Kidney epithelial cell (primary cell): ENCODE results near the gene SLC5A1. TPM values are rescaled to one million over a fixed set of nuclear protein-coding genes. Genes with fewer than 3 reads are reported as not detected.

Experiments used
- DNase-seq: peaks from one replicate; pipeline ENCODE4 v3.0.0-alpha.2; 2010; ENCODE audit warnings: low read depth
- H3K27me3 ChIP-seq: 2 replicates; pipeline ENCODE4 v1.6.0; 2011; ENCODE audit warnings: low read length; ENCODE audit not compliant: control insufficient read depth, insufficient read depth
- H3K36me3 ChIP-seq: 2 replicates; pipeline ENCODE4 v1.5.1; 2011; ENCODE audit warnings: low read length; ENCODE audit not compliant: control insufficient read depth, insufficient read depth
- H3K4me3 ChIP-seq: 2 replicates; pipeline ENCODE4 v1.5.1; 2011; ENCODE audit warnings: low read depth, mild to moderate bottlenecking, control low read depth, low read length
- CTCF ChIP-seq: IDR thresholded peaks from 2 replicates; pipeline ENCODE4 v1.5.1; 2011; ENCODE audit warnings: mild to moderate bottlenecking, moderate library complexity, low read length, control low read depth, inconsistent platforms; ENCODE audit not compliant: insufficient read depth, poor library complexity, severe bottlenecking
- total RNA-seq: library from RNA; depleted of rRNA; stranded (reverse); fragments of >200 nt; gene quantifications from 2 replicates; pipeline ENCODE4 v1.2.3, GENCODE V29; 2015

SLC5A1 gene
- total RNA-seq, 1 donor from 2014 or later: 0.38 TPM

- no peak for TF ChIP-seq CTCF
- no peak overlapping the region for H3K4me3 ChIP-seq
- peaks cover 20% of the 10 kb centered on the region for H3K27me3 ChIP-seq
- no peak for DNase-seq
- no peaks in the 10 kb centered on the region for H3K36me3 ChIP-seq
Observed at GRCh38 chr22:32043391-32043790, 330 bp downstream of the SLC5A1 start.

GRCh38 chr22:32044477-32044876, 1.4 kb downstream of the SLC5A1 start:
- Histone ChIP-seq H3K27me3 (peaks cover 20% of the 10 kb centered on the region), H3K36me3 (no peaks in the 10 kb centered on the region)
- no peak for TF ChIP-seq CTCF

GRCh38 chr22:32044913-32045312, 1.9 kb downstream of the SLC5A1 start:
- no peak overlapping the region for H3K4me3 ChIP-seq
- TF ChIP-seq CTCF: no peak
- no peaks in the 10 kb centered on the region for H3K36me3 ChIP-seq
- H3K27me3 ChIP-seq: peaks cover 20% of the 10 kb centered on the region
- DNase-seq: no peak

More at GRCh38 chr22:32044477-32044876, 1.4 kb downstream of the SLC5A1 start:
- DNase-seq: no peak
- no peak overlapping the region for H3K4me3 ChIP-seq

GRCh38 chr22:32048069-32048468, 5.0 kb downstream of the SLC5A1 start:
- Histone ChIP-seq H3K4me3 (no peak overlapping the region), H3K36me3 (no peaks in the 10 kb centered on the region), H3K27me3 (peaks cover 8% of the 10 kb centered on the region)
- DNase-seq: no peak
- TF ChIP-seq CTCF: no peak

GRCh38 chr22:32050678-32051515, 7.8 kb downstream of the SLC5A1 start:
- no peak for TF ChIP-seq CTCF
- no peaks in the 10 kb centered on the region for H3K27me3 ChIP-seq
- no peaks in the 10 kb centered on the region for H3K36me3 ChIP-seq
- H3K4me3 ChIP-seq: no peak overlapping the region
- peak; percentile 81 for DNase-seq

GRCh38 chr22:32052244-32052643, 9.2 kb downstream of the SLC5A1 start:
- no peak for TF ChIP-seq CTCF
- no peaks in the 10 kb centered on the region for H3K36me3 ChIP-seq
- no peaks in the 10 kb centered on the region for H3K27me3 ChIP-seq
- no peak overlapping the region for H3K4me3 ChIP-seq
- DNase-seq: no peak
